ENCODE measurements around the gene HMSD.

Gene HMSD

DNA sequence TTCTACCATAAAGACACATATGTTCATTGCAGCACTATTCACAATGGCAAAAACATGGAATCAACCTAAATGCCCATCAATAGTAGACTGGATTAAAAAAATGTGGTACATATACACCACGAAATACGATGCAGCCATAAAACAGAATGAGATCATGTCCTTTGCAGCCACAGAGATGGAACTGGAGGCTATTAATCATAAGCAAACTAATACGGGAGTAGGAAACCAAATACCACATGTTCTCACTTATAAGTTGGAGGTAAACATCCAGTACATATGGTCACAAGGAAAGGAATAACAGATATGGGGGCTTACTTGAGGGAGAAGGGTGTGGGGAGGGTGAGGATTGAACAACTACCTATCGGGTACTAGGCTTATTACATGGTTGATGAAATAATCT, 7.7 kb downstream of the HMSD start:
- DNase-seq (ENCODE audit: low spot score) = no peak

DNA sequence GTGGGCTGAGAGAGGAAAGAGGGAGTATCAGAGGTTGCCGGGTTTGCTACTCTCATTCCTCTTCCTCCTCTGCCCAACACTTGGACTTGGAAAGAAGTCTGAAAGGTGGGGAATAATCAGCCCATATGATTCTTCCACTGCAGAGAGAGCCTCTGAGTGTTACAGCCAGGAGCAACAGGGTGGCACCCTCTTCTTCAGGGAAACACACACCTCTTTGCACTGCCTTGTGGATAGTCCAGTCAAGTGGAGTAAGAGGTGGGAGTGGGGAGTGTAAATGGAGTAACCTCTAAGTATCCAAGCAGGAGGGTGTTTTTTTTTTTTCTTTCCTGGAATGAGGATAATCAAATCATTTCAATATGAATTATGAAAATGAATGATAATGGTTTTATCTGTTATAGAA, 11.8 kb downstream of the HMSD start:
- DNase-seq (ENCODE audit: low spot score) = no peak

DNA sequence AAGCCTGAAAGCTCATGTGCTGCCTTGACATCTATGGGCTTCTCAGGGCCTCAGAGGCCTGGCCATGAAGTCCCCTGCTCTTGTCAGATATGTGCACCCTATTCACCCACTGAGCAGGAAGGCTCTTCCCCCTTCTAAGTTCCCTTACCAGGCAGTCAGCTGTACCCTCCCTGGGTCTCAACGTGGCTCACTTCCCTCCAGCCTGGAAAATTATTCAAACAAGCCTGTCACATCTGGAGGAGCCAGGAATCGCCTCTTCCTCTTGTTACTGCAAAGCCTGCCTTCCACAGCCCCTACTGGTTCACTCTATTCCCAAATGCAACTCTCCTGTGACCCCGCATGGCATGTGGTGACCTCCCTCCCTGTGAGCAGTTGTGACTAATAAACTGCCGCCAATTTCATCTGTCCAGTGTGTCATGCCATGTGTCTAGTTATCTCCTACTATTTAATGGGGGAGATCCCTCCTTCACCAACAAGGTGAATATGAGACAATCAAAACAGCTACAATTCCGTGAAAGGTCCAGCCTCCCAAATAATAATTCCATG, 12.4 kb downstream of the HMSD start:
- no peak for DNase-seq (ENCODE audit: low spot score)

DNA sequence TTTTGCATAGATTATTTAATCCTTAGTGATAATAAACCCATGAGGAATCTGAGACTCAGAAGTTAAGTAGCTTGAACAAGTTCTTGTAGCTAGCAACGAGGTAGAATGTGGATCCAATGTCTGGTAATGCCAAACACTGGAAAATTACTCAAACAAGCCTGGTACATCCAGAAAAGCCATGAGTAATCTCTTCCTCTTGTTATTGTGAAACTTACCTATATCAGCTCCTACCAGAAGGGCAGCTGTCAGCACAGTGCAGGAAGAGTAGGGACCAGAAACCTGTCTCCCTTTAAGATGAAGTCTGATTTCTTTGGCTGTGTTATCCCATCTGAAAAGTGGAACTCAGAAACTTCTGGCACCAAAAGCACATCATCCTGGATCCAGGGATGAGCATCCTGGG, 13.0 kb downstream of the HMSD start:
- no peak for DNase-seq (ENCODE audit: low spot score)

DNA sequence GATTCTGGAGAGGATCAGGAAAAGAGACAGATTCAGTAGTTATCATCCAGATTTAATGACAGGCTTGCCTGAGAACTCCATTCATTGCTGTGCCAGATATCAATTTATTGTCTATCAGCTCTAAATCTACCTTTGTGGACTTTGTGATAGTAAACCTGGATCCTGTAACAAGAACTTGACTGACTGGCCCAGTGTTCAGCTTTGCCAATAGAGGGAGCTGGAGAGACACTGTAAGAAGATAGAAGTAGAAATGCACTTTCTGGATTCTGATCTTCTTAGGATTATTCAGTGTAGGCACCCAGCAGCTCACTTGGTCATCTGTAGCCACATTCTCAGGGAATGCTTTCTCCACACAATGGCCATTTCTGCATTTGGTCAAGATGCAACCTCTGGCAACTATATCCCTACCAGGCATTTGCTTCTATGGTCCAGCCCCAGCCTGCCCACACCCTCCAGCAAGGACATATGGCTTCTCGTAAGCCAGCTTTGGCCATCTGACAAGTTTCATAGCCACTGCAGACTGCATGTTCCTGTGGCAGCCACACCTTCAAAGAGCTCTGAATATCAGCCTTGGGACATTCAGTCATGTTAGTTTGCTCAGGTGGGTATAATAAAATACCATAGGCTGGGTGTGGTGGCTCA, 14.6 kb downstream of the HMSD start:
- peak; percentile 41 for DNase-seq (ENCODE audit: low spot score)

DNA sequence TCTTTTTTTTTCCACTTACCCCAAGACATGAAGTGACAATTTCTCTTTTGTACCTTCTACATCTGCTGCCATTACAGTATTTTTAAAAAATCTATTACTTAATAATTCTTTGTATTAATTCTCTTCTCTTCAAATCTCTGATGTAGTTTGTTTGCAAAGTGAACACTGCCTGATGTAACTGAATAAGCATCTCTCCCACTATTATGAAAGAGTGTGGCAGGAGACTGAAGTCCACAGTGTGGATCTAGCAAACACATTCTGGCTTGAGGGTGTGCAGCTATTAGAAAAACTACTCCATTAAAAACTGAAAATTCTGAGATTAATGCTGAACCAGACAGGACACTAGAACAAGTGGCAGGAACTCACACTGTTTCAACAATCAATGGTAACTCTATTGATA, 15.8 kb downstream of the HMSD start:
- DNase-seq (ENCODE audit: low spot score) = no peak

DNA sequence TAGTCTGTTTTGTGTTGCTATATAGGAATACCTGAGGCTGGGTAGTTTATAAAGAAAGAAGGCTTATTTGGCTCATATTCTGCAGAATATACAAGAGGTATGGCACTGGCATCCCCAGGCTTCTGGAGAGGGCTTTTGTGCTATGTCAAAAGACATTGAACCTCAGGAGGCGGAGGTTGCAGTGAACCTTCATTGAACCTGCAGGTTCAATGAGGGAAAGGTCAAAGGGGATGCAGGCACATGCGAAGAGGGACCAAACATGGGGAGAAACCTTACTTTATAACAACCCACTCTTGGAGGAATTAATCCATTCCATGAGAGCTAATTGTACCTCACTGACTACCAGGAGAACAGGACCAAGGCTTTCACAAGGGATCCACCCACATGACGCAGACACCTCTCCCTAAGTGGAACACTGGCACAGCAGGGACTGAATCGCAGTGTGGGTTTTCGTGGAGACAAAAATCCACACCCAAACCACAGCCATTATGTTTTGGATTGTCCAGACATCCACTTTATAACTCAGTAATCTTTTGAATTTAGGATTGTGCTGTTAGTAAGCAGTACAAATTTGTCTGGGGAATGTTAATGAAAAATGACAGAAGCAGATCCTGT, 16.7 kb downstream of the HMSD start:
- no peak for DNase-seq (ENCODE audit: low spot score)

DNA sequence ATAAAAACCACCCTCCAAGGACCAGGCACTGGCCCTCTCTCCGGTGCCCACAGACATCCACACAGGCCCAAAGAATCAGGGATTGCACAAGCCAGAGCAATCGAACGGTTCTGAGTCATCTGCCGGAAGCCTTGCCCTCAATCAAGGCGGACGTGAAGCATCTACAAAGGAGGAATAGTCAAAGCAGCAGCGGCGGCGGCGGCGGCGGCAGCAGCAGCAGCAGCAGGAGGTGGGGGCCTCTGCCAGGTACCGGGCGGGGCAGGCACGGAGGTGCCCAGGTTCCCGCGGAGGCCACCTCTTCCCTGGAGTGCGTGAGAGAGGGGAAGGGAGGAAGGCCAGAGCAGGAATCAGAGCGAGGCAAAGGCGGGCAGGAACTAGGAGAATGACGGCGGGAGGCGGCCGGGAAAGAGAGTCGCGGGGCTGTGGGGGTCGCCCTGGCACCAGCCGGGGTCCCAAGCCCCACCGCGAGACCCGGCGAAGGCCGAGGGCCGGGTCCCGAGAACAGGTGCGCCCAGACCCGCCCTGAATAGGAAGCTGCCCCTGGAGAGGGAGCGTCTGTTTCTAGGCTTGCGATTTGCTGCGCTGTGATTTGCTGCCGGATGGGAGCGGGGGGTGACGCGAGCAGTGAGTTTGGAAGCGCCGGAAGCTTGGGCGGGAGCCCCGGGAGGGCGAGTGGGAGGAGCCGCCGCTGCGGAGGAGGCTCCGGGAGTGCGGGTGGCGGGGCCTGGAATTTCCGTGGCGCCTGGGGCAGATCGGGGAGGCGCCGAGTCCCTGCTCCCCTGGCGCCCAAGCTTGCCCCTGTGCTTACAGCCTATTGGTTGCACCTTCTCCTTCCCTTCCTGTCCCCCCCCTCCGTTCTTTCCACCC, 21.1 kb downstream of the HMSD start, which contains the start of gene SERPINB8:
Gene SERPINB8 (plus strand): TSS at position 140 of the 867 bp plus-strand sequence. CDS start 8,228 bp downstream, outside the sequence.
- peak; percentile 92 for DNase-seq (ENCODE audit: low spot score)

DNA sequence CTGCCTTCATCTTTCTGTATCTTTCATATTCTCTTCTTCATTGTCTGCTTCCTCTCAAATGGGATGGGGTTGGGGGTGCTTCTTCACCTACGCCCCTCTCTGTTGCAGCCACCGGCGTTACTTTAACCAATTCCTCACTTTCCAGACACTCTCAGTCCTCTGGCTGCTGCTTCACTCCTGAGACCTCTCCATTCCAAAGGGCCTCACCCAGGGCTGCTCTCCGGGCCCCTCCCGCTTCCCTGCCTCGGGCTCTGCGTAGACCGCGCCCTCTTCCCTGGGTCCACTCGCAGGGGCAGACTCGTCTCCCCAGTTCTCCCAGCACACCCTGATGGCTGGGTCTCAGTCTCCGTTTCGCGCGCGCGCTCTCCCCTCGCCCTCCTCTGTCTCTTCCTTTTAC, 21.7 kb downstream of the HMSD start:
- DNase-seq (ENCODE audit: low spot score) = peak; percentile 35

DNA sequence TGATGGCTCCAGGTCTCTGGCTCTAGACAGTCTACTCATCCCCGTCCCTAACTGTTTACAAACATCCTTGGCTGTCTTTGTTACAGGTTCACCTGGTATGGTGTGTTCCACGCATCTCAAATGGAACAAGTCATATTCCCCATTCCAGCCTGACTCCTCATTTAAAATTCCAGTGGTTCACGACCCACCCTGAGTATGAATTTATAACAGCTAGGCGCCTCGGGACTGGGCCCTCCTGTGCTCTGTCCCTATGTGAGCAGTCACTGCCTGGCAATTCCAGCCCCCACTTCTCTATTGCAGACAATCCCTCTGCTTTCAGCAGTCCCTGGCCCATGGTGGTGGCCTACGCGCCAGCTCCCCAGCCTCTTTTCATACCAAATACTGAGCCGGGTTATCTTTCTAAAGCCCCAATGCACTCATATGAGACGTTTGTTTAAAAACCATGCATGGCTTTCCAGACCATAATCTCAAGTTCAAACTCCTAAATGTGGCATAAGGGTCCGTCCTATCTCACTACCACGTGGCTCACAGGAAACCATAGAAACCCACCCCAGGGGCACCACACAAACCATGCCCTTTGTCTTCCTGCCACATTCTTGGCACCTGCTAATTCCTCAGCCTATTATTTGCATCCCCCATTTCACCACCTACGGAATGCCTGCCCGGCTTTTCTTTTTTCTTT, 22.4 kb downstream of the HMSD start:
- no peak for DNase-seq (ENCODE audit: low spot score)

DNA sequence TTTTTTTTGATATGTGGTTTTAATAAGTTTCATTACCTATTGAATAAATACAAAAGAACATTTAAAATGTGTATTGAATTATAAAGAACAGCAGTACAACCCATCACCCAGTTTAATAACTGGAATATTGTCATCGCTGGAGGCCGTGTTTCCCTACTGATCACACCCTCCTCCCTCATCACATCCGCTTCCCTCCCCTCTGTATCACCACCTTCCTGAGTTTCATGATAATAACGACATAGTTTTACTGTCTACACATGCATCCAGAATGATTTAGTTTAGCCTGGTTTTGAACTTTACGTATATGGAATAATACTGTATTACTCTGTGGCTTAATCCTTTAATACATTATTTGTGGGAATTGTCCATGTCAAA, 22.9 kb downstream of the HMSD start:
- DNase-seq (ENCODE audit: low spot score) = no peak

DNA sequence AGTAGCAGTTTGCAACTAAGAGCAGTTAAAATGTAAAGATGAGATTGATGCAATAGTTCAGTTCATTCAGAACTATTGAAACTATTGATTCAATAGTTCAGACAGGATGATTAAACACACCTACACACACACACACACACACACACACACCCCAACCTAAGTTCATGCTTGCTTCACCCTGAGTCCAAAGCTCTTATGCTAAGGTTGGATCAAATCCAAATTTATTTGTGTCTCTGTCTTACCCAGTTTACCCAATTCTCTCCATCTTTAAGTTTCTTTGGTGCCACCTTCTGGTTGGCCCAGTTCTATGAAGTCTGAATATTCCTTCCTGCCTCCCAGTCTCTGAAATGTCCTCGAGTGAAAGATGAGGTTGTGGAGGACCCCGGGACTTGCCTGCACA, 25.9 kb downstream of the HMSD start:
- no peak for DNase-seq (ENCODE audit: low spot score)

DNA sequence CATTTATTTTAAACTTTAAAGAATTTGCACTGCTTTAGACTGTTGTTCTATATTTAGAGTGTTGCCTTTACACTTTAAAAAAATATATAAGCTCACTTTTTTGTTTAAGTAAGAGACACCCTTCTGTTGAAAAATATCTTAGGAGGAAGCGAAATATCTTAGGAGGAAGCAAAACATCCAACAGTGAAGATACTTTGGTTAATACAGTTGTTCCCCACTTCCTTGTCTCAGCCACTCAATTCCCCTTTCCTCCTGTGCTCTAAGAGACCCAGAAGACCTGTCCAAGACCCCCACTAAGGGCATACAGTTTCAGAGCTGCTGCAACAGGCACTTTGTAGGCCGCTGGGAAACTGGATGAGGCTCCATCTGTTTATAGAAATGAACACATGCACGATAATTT, 26.5 kb downstream of the HMSD start:
- no peak for DNase-seq (ENCODE audit: low spot score)

DNA sequence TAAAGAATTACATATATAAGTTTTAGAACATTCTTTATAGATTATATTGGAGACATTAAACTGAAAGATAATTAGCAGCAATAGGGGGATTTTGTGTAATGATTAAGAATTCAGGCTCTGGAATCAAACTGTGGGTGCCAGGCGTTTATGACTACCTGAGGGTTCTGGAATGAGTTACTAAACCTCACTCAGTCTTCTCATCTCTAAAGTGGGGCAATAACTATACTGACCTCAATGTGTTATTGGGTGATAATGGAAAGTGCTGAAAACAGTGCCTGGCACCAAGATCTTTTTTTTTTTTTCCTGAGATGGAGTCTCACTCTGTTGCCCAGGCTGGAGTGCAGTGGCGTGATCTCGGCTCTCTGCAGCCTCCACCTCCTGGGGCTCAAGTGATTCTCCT, 27.9 kb downstream of the HMSD start:
- DNase-seq (ENCODE audit: low spot score) = no peak

DNA sequence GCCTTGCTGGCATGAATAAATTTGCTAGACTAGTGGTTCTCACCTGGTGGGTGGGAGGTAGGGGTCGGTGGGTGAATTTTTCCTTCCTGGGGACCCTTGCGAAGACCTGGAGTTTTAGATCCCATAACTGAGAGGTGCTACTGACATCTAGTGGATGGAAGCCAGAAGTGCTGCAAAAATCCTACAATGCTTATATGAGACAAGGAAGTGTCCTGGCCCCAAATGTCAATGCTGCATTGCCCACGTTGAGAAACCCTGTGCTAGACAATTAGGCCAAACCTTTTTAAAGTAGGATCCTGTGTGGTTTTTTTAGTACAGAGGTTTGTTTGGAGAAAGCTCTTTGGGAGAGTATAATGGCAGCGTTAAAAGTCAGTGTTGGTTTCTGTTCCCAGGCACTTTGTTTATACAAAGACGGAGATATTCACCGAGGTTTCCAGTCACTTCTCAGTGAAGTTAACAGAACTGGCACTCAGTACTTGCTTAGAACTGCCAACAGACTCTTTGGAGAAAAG, 30.4 kb downstream of the HMSD start:
- peak; percentile 71 for DNase-seq (ENCODE audit: low spot score)

DNA sequence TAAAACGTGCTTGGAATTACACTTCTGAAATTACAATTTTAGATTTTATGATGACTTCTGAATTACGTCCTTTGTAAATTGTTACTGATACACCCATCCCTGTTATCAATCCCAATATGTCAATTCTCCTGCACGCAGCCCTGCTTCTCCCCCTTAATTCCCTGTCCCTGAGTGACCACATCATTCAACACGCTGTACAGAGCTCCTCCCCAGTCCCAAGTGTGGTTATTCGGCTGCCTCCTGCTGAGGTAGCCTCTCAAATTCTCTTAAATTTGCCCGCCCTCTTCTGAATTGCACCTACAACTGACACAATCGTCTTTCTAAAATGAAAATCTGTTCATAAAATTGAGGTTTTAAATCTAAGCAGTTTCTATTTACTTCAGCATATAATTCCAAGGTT, 30.9 kb downstream of the HMSD start:
- DNase-seq (ENCODE audit: low spot score) = no peak

DNA sequence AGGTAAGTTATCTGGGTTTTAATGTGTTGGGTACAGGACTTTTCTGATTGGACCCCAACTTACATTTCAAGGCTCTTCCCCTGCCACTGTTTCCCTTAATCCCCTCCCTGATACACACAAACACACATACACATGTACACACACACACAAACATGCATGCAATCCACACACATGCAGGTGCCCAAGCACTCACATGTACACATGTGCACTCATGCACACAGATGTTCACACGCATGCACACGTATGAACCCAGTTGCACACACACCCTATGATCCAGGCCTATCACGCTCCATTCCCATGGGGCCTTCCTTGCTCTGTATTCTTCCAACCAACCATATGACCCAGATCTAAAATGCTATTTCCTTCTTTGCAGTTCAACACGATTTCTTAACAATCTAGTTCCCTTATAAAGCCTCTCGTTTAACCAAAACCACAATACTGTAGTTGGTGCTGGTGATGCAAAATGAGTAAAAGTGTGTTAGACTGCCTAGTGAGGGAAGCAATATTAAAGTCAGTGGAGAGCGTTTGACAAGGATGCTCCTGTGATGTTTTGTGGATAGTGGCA, 31.9 kb downstream of the HMSD start:
- no peak for DNase-seq (ENCODE audit: low spot score)

DNA sequence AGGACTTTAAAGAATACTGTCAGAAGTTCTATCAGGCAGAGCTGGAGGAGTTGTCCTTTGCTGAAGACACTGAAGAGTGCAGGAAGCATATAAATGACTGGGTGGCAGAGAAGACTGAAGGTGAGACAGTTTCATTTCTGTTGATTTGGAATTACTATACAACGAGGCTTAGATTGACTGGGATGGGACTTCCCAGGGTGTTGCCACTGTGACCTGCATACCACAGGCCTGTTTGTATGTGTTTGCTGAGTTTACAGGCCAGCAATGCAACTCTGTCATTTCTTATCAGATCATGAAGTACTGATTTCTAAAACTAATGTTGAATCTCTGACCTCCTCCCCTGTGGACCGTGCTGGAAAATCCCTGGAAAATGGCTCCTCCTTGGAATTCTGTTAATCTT, 32.6 kb downstream of the HMSD start:
- DNase-seq (ENCODE audit: low spot score) = no peak

DNA sequence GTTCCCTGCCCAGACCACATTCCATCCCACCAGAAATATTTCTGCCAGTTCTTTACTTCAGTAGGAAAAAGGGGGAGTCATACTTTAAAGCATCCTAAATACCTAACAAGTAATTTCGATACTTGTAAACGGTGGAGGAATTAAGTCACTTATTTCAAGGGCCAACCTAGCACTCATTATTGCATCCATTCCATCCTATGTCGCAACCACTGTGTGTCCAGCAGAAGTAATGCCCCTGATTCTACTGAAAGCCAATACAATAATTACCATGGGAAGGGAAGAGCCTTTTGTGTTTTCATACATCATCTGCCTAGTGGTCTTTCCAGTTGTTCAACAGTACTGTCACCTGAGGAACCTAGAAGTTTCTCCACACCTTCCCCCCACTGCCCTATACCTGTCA, 33.3 kb downstream of the HMSD start:
- DNase-seq (ENCODE audit: low spot score) = no peak

DNA sequence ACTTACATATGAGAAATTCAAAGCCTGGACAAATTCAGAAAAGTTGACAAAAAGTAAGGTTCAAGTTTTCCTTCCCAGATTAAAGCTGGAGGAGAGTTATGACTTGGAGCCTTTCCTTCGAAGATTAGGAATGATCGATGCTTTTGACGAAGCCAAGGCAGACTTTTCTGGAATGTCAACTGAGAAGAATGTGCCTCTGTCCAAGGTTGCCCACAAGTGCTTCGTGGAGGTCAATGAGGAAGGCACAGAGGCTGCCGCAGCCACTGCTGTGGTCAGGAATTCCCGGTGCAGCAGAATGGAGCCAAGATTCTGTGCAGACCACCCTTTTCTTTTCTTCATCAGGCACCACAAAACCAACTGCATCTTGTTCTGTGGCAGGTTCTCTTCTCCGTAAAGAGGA, 37.8 kb downstream of the HMSD start:
- no peak for DNase-seq (ENCODE audit: low spot score)

DNA sequence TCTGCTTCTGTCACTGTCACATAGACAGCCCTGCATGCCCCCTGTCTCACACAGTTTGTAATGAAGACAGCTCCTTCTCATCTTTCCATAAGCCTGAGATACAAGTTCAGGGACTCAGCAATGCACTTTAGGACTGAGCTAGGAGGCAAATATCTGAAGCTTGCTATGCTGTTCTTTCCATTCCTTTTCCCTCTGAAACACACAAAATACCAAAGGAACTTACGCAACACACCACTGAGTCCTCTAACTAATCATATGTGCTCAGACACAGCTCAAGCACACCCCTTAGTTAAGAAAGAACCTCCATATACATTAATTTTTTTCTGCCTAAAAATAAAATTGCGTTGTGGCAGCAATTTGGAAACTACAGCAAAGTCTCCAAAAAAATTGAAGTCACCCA, 38.6 kb downstream of the HMSD start:
- DNase-seq (ENCODE audit: low spot score) = no peak

DNA sequence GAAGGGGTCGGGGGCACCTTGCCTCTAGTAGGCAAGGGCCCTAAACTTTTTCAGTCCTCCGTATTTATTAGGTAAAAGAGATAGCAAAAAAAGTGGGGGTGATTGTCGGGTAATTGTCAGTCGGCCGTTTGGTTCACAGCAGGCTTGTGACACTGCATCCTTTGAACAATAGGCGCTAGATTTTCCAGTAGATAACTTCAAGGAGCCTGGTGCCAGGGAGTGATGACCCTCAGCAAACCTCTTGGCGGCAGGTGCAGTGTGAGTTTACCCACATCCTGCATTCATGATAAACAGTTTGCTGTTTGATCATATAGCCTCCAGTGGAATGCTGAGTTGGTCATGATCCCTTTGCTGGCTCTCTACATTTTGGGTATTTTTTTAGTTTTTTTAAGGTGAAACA, 43.6 kb downstream of the HMSD start:
- DNase-seq (ENCODE audit: low spot score) = no peak
